AG09309 (cell line): ENCODE data around the gene TMEM150B.

Experiments used
- DNase-seq: peaks from one replicate; pipeline ENCODE4 v3.0.0-alpha.2; 2010; ENCODE audit warnings: low read depth
- H3K4me3 ChIP-seq: 2 replicates; pipeline ENCODE4 v1.5.1; 2011; ENCODE audit warnings: mild to moderate bottlenecking, low read depth, low read length, moderate library complexity; ENCODE audit not compliant: control insufficient read depth
- CTCF ChIP-seq: IDR thresholded peaks from 2 replicates; pipeline ENCODE4 v1.5.1; 2011; ENCODE audit warnings: mild to moderate bottlenecking, low read depth, low read length, inconsistent platforms; ENCODE audit not compliant: insufficient read depth, control insufficient read depth; ENCODE audit errors: missing control alignments

The TMEM150B gene

GRCh38 chr19:55320844-55321419 is 4.2 kb downstream of the TMEM150B start:
- DNase-seq = no peak
- no peak for TF ChIP-seq CTCF
- H3K4me3 ChIP-seq = no peak overlapping the region

- no peak for DNase-seq
- no peak for TF ChIP-seq CTCF
- H3K4me3 ChIP-seq = no peak overlapping the region
Observed at GRCh38 chr19:55319785-55320184, 5.4 kb downstream of the TMEM150B start.

GRCh38 chr19:55316646-55317045 is 8.5 kb downstream of the TMEM150B start:
- no peak for TF ChIP-seq CTCF
- no peak overlapping the region for H3K4me3 ChIP-seq
- DNase-seq = no peak

GRCh38 chr19:55315956-55316525 is 9.1 kb downstream of the TMEM150B start:
- DNase-seq = no peak
- H3K4me3 ChIP-seq = no peak overlapping the region
- no peak for TF ChIP-seq CTCF

- no peak for TF ChIP-seq CTCF
- no peak for DNase-seq
Observed at GRCh38 chr19:55314396-55314795, 10.7 kb downstream of the TMEM150B start.

GRCh38 chr19:55312621-55313512 is 12.3 kb downstream of the TMEM150B start:
- no peak for TF ChIP-seq CTCF
- no peak overlapping the region for H3K4me3 ChIP-seq
- no peak for DNase-seq

More at GRCh38 chr19:55314396-55314795, 10.7 kb downstream of the TMEM150B start:
- H3K4me3 ChIP-seq = no peak overlapping the region
